Ramos (cell line): ENCODE measurements around the gene HOOK2.

Experiments
- in situ Hi-C: fragments of 300-500 bp; cut with MboI; formaldehyde crosslinking; loops from one replicate; pipeline ENCODE4 v1.14.3; 2022; ENCODE audit warnings: low sequenced_read_pairs; ENCODE audit not compliant: unreplicated experiment

HOOK2 gene

GRCh38 chr19:12783849-12784393 is 8.6 kb upstream of the HOOK2 start:
- in situ Hi-C loops = no loop called here

DNA sequence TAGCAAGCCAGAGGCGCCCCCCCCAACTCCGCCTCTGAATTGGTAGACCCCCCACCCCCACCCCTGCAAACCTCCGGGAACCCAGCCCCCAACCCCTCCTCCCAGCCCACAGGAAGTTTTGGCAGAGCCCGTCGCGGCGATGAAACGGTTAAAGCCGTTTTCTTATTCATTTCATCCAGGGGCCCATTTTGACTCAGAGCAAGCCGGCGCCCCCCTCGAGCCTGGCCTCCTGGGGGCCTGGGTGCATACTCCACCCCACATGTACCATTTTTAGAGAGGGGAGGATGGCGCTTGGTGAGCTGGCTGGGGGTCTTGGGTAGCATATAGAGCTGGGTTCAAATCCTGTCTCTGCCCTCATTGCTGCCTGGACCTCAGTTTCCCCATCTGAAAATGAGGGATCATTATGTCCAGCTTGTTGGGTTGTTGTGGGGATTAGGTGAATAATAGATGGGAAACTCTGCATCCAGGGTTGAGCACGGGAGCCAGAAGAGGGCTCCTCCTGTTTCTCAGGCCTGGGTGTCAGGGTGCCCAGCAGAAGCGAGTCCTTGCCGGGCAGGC is 8.0 kb upstream of the HOOK2 start:
- in situ Hi-C loops = no loop called here

DNA sequence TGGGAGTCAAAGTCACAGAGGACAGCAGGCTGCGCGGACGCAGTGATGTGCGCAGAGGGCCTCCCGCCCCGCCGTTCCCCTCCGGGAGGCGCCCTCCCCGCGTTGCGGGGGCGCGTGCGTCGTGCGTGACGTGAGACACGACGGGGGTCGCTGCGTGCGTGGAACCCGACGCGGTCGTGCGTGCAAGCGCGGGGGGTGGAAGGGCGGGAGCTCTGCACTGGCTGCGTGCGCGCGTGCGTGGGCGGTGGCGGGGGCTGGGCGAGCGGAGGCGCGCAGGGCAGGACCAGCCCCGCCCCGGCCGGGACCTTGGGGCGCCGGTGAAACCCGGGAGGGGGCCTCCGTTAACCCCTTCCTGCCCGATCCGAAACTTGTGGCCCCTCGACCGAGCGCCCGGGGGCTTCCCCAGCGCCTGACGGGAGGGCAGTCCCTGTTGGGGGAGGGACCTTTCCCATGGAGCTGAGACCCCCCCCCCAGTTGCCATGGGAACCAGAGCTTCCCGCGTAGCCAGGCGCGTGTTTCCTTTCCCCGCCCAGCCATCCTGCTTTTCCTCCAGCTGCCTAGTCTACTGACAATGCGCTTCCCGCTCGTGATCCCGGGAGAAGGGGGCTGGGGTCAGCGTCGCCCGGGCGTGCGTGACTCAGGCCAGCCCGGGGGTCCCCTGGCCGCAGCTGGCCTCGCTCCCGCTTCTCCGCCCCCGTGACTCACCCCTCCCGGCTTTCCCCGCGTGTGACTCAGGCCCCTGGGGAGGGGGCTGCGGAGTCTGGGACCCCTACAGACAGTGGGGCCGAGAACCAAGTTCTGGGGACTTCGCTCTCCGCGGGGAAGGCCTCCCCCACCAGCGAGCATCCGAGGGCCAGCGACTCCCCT is 7.3 kb upstream of the HOOK2 start:
- in situ Hi-C loops = no loop called here

DNA sequence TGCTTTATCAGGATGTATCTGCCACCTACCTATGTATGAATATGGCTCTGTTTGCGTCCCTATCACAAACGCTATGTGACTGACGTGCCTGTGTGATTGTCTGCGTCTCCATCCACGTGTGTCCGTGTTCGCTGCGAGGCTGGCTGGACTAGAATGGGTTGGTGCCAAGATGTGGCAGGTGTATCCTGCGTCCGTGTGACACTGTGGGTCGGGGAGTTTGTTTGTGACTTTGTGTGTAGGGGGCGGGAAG is 6.7 kb upstream of the HOOK2 start:
- in situ Hi-C loops = no loop called here

DNA sequence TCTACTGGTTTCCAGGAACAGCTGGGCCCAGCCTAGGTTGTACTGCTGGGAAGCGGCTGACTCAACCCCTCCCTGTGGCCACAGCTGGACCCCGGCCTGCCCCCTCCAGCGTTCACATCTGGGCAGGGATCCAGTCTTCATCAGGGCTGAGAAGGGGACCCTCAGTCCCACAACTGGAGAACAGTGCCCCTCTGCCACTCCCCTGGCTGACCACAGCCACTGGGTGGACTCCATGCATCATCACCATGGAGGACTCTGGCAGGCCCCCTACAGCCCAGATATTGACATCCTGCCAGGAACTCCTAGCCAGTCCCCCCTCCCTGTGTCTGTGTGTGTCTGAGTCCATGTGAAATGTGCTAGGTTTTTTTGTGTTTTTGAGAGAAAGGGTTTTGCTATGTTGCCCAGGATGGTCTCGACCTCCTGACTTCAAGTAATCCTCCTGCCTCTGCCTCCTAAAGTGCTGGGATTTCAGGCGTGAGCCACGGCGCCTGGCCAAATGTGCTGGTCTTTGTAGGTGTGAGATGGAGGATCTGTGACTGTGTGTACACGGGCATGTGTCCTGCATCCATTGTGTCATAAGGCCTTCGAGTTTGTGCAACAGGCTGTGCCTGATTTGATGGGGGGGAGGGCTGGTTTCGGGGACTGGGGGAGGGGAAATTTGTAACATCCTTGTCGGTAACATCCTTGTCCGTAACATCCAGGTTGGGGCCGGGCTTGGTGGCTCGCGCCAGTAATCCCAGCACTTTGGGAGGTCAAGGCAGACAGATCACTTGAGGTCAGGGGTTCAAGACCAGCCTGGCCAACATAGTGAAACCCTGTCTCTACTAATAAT is 4.0 kb upstream of the HOOK2 start:
- in situ Hi-C loops = no loop called here

DNA sequence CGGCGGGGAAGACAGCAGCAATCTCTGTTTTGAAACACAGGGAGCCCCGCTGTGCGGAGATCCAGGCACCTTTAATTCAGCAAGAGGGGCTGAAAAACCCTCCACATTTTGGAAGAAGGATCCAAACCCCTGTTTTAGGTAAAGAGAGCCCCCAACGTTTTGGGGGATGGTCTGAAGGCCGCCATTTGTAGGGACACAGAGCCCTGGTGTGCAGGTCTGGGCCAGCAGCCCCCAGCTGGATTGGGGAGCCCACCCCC is 3.5 kb upstream of the HOOK2 start:
- in situ Hi-C loops = no loop called here

GRCh38 chr19:12778017-12778904 is 2.9 kb upstream of the HOOK2 start:
- in situ Hi-C loops = no loop called here

- in situ Hi-C loops = no loop called here
These were observed 2.1 kb upstream of the HOOK2 start for GRCh38 chr19:12777217-12778016.

DNA sequence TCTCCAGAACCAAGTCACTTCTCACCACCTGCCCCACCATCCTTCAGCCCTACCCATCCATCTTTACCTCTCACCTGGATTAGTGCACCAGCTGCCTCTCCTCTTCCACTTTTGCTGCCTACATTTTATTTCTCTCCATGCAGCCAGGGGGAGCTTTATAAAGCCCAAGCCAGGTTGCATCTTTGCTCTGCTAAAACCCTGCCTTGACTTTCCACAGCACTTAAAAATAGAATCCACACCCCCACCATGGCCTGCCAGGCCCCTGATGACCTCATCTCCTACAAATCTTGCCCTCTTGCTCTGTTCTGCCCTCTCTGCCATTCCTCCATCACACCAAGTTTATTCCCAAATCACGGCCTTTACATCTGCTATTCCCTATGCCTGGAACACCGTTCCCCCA is 1.8 kb downstream of the HOOK2 start:
- in situ Hi-C loops = no loop called here

GRCh38 chr19:12772323-12772722 is 3.0 kb downstream of the HOOK2 start:
- in situ Hi-C loops = no loop called here

- in situ Hi-C loops = no loop called here
These were observed 4.4 kb downstream of the HOOK2 start for GRCh38 chr19:12770922-12771321.

DNA sequence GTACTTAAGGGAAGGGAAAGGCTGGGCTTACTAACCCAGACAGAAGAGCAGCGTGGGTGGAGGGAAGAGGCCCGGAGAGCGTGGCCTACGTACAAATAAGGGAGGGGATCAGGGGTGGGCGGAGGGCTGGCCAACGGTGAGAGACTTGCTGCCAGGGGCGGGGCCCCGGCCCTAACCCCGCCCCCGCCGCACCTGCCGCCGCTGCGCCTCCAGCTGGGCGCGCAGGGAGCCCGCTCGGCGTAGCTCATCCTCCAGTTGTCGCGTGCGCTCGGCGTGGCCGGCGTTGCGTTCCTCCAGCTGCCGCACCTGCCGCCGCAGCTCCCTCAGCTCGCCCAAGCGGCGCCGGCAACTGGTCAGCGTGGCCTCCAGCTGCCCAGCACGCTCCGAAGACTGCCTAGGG is 5.7 kb downstream of the HOOK2 start:
- in situ Hi-C loops = no loop called here

- in situ Hi-C loops = no loop called here
These were observed 7.7 kb downstream of the HOOK2 start for GRCh38 chr19:12767666-12768065.

- in situ Hi-C loops = no loop called here
These were observed 8.2 kb downstream of the HOOK2 start for GRCh38 chr19:12767150-12767549.

- in situ Hi-C loops = no loop called here
These were observed 9.3 kb downstream of the HOOK2 start for GRCh38 chr19:12766051-12766521.

DNA sequence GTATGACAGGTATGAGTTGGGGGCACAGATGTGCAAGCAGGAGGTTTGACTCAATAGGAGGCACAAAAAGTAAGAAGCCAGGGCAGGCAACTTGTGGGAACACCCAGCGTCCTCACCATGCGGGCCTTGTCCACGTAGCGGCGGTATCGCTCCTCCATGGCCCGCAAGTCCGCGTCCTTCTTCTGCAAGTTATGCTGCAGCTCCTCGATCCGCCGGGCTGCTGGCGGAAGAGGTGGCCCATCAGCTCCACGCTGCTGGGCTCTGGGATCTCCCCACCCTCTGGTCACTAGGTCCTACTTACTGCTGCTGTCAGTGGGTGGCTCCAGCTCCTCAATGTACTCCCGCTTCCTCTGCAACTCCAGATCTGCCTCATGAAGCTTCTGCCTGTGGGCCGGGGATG is 10.7 kb downstream of the HOOK2 start:
- in situ Hi-C loops = loop anchor here (5.0 kb wide), 2 partner anchors 33 to 83 kb away; no protein-coding TSS in a partner anchor

GRCh38 chr19:12763100-12763499 is 12.3 kb downstream of the HOOK2 start:
- in situ Hi-C loops = loop anchor here (5.0 kb wide), 2 partner anchors 34 to 84 kb away; no protein-coding TSS in a partner anchor

DNA sequence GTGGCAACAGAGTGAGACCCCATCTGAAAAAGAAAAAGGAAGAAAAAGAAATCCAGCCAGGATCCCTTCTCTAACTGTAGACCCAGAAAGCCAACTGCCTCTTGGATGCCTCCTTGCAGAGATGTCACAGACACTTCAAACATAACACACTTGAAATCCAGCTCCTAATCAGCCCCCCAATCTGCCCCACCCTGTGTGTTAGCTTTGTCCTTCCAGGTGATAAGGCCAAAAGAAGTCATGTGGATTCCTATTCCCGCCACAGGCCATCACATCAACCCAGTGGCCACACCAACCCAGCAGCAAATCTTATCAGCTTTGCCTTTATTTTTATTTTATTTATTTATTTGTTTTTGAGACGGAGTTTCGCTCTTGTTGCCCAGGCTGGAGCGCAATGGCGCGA is 15.7 kb downstream of the HOOK2 start:
- in situ Hi-C loops = loop anchor here (5.0 kb wide), 2 partner anchors 38 to 88 kb away; no protein-coding TSS in a partner anchor

DNA sequence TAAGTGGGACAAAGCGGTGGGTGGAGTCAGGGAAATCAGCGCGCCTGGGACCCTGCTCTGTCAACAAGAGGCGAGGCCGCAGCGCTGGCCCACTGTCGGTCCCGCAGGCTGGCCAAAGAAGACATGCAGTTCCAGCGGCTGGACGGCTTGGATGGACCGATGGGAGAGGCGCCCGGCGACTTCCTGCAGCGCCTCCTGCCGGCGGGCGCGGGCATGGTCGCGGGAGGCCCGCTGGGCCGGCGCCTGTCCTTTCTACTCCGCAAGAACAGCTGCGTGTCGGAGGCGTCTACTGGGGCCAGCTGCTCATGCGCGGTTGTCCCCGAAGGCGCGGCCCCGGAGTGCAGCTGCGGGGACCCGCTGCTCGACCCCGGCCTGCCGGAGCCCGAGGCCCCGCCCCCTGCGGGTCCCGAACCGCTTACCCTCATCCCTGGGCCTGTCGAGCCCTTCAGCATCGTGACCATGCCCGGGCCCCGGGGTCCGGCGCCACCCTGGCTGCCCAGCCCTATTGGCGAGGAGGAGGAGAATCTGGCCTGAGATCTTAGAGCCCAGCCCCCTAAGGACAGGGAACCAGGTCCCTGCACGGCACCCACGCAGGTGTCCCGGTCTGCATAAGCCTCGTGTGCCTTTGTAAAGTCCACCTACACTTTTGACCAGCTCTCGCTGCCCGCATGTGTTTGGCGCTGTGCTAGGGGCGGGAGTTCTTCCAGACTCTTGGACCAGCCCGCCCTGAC is 17.6 kb downstream of the HOOK2 start:
- in situ Hi-C loops = no loop called here
